SK-N-SH (cell line): Measurements from ENCODE around the gene RMC1. TPM values are rescaled to one million over a fixed set of nuclear protein-coding genes. Genes with fewer than 3 reads are reported as not detected.
"Not testable (repeated sequence)": the region's sequence is repeated elsewhere in the genome, so short reads cannot be mapped to it uniquely, and the experiment has no call there.

ENCODE experiments used
- CTCF ChIA-PET: fragments of 300-600, 350-600 bp; formaldehyde crosslinking; extraction: SDS; loops from one replicate; lab custom pipeline; 2021; lab: Yijun Ruan, JAX
- POLR2A ChIA-PET: fragments of 350-600 bp; sonication (Branson Sonifier 250); formaldehyde crosslinking; extraction: SDS; loops from one replicate; lab custom pipeline; 2020; ENCODE audit warnings: antibody characterized with exemption, inconsistent platforms; lab: Yijun Ruan, JAX
- DNase-seq: peaks from one replicate; pipeline ENCODE4 v3.0.0; 2012
- H2AFZ ChIP-seq: fragments of 200-600 bp; sonication (generic); 2 replicates; pipeline ENCODE4 v1.8.1; 2016; ENCODE audit warnings: antibody characterized with exemption, mild to moderate bottlenecking, low read depth
- H3F3A ChIP-seq: fragments of 200-600 bp; sonication (generic); replicated peaks from 2 replicates; pipeline ENCODE3; 2016; ENCODE audit warnings: antibody characterized with exemption, mild to moderate bottlenecking; ENCODE audit not compliant: insufficient read depth
- H3K27ac ChIP-seq, 2 experiments: fragments of 200-500 bp in 1 of 2; fragments of 200-600 bp in 1 of 2; sonication (Bioruptor generic) in 1 of 2; sonication (generic), shearing (Covaris generic) in 1 of 2; 2 replicates each; pipeline versions ENCODE4 v1.5.1 to v1.6.1; 2014 to 2016; ENCODE audit warnings: low read depth in 2 of 2, inconsistent platforms in 1 of 2, low read length in 1 of 2, mild to moderate bottlenecking in 1 of 2, mixed read lengths in 1 of 2
- H3K27me3 ChIP-seq: fragments of 200-600 bp; sonication (generic), shearing (Covaris generic); 2 replicates; pipeline ENCODE4 v1.6.1; 2016; ENCODE audit warnings: mixed run types; ENCODE audit not compliant: insufficient read depth
- H3K36me3 ChIP-seq, 2 experiments: fragments of 200-500 bp in 1 of 2; fragments of 200-600 bp in 1 of 2; sonication (Bioruptor generic) in 1 of 2; sonication (generic) in 1 of 2; replicated peaks in 1 of 2; 2 replicates each; pipeline versions ENCODE3 to v1.5.1; 2014 to 2016; ENCODE audit warnings: low read length in 1 of 2, mild to moderate bottlenecking in 1 of 2; ENCODE audit not compliant: insufficient read depth in 2 of 2, control insufficient read depth in 1 of 2
- H3K4me1 ChIP-seq, 2 experiments: fragments of 200-500 bp in 1 of 2; fragments of 200-600 bp in 1 of 2; sonication (Bioruptor generic) in 1 of 2; sonication (generic), shearing (Covaris generic) in 1 of 2; 2 replicates each; pipeline versions ENCODE4 v1.5.1 to v1.6.1; 2014 to 2016; ENCODE audit warnings: low read depth in 1 of 2, low read length in 1 of 2, mixed run types in 1 of 2; ENCODE audit not compliant: insufficient read depth in 2 of 2, control insufficient read depth in 1 of 2
- H3K4me2 ChIP-seq: fragments of 200-600 bp; sonication (generic), shearing (Covaris generic); 2 replicates; pipeline ENCODE4 v1.6.1; 2017; ENCODE audit warnings: mixed run types
- H3K4me3 ChIP-seq, 2 experiments: fragments of 200-500 bp in 1 of 2; fragments of 200-600 bp in 1 of 2; sonication (Bioruptor generic) in 1 of 2; sonication (generic), shearing (Covaris generic) in 1 of 2; 2 replicates each; pipeline versions ENCODE4 v1.5.1 to v1.8.1; 2014 to 2016; ENCODE audit warnings: low read depth in 2 of 2, inconsistent platforms in 1 of 2, low read length in 1 of 2, mild to moderate bottlenecking in 1 of 2, mixed read lengths in 1 of 2, moderate library complexity in 1 of 2
- H3K79me2 ChIP-seq: fragments of 200-600 bp; sonication (generic); 2 replicates; pipeline ENCODE4 v1.8.1; 2017; ENCODE audit warnings: mild to moderate bottlenecking; ENCODE audit not compliant: insufficient read depth
- H3K9ac ChIP-seq: fragments of 200-600 bp; sonication (generic); 2 replicates; pipeline ENCODE4 v1.6.1; 2017; ENCODE audit warnings: mixed run types
- H3K9me2 ChIP-seq: fragments of 200-600 bp; sonication (generic); 2 replicates; pipeline ENCODE4 v1.6.1; 2017; ENCODE audit warnings: mixed run types
- H3K9me3 ChIP-seq: fragments of 200-600 bp; sonication (generic); 2 replicates; pipeline ENCODE4 v1.6.1; 2017; ENCODE audit warnings: mixed run types, mild to moderate bottlenecking, moderate library complexity
- H4K20me1 ChIP-seq: fragments of 200-600 bp; sonication (generic); 2 replicates; pipeline ENCODE4 v1.6.1; 2017; ENCODE audit warnings: mild to moderate bottlenecking, mixed run types; ENCODE audit not compliant: insufficient read depth
- EP300 ChIP-seq, 2 experiments: IDR thresholded peaks; 2 replicates each; pipeline versions ENCODE4 v1.4.0 to v1.6.1; 2012; ENCODE audit warnings: borderline replicate concordance in 1 of 2, low read depth in 1 of 2, low read length in 1 of 2
- FOXJ3 ChIP-seq: sonication (generic); formaldehyde crosslinking; IDR thresholded peaks from 2 replicates; pipeline ENCODE4 v1.5.1; 2020; ENCODE audit warnings: mild to moderate bottlenecking, missing genetic modification reagents
- GABPA ChIP-seq: IDR thresholded peaks from 2 replicates; pipeline ENCODE4 v1.4.0; 2012; ENCODE audit warnings: low read depth, mild to moderate bottlenecking
- GATA2 ChIP-seq: sonication (generic); formaldehyde crosslinking; IDR thresholded peaks from 2 replicates; pipeline ENCODE4 v1.5.0; 2020; ENCODE audit warnings: mild to moderate bottlenecking, missing genetic modification reagents
- MXI1 ChIP-seq: IDR thresholded peaks from 2 replicates; pipeline ENCODE4 v1.6.1; 2012; ENCODE audit warnings: mild to moderate bottlenecking, low read depth, low read length, improper control_type of control experiment
- NFIC ChIP-seq: IDR thresholded peaks from 2 replicates; pipeline ENCODE4 v1.4.0; 2012; ENCODE audit warnings: borderline replicate concordance
- REST ChIP-seq: IDR thresholded peaks from 2 replicates; pipeline ENCODE4 v1.6.1; 2012; ENCODE audit warnings: mild to moderate bottlenecking, low read depth, low read length, moderate library complexity
- RFX5 ChIP-seq: IDR thresholded peaks from 2 replicates; pipeline ENCODE4 v1.6.1; 2012; ENCODE audit warnings: mild to moderate bottlenecking, improper control_type of control experiment, low read length
- RXRA ChIP-seq: IDR thresholded peaks from 2 replicates; pipeline ENCODE4 v1.4.0; 2012; ENCODE audit warnings: low read depth, mild to moderate bottlenecking, borderline replicate concordance
- SMC3 ChIP-seq: IDR thresholded peaks from 2 replicates; pipeline ENCODE4 v1.6.1; 2012; ENCODE audit warnings: low read depth, low read length, improper control_type of control experiment
- TEAD4 ChIP-seq: IDR thresholded peaks from 2 replicates; pipeline ENCODE4 v1.4.0; 2012; ENCODE audit warnings: mild to moderate bottlenecking, borderline replicate concordance; ENCODE audit not compliant: insufficient read depth
- WGBS: methylation state at CpG from one replicate; pipeline ENCODE4 v1.1.6; 2017; ENCODE audit warnings: low lambda C conversion rate; 5-methylcytosine and 5-hydroxymethylcytosine counted together
- polyA plus RNA-seq, 3 experiments: library from polyadenylated mRNA; depleted of rRNA; stranded (reverse); fragments of >200 nt; gene quantifications; 2 replicates each; pipeline ENCODE4 v1.2.3, GENCODE V29; 2012

Gene RMC1
- polyA plus RNA-seq, 1 of the 3 experiments (the other 2 are of a cell fraction) = 26.4 TPM

- TF ChIP-seq MXI1 (peak; percentile 45; the same call in 1 of the 2 replicates), TEAD4 (no peak), REST (no peak)
These were observed 71.4 kb downstream of the RMC1 start (continued) for GRCh38 chr18:23574611-23575308.

GRCh38 chr18:23575309-23575651 lies 72.0 kb downstream of the RMC1 start:
- no peak overlapping the region for H3K9ac ChIP-seq
- no peak for DNase-seq
- H3F3A ChIP-seq = no peaks in the 10 kb centered on the region
- POLR2A ChIA-PET = no interaction called here
- H3K36me3 ChIP-seq = peaks cover 0 to 4% of the 10 kb centered on the region in 2 experiments
- no peaks in the 10 kb centered on the region for H3K27me3 ChIP-seq
- H3K4me3 ChIP-seq = no peak overlapping the region; a peak in 1 of 4 replicates
- H3K4me1 ChIP-seq = peaks cover 0 to 12% of the 10 kb centered on the region in 2 experiments; a peak in 3 of 4 replicates
- no peaks in the 10 kb centered on the region for H3K9me3 ChIP-seq
- H3K4me2 ChIP-seq = no peak overlapping the region
- 96% methylated on average over 7 of the region's 7 CpGs for WGBS
- H3K9me2 ChIP-seq = no peaks in the 10 kb centered on the region
- peak overlapping the region in 1 of 2 experiments; percentile 61; a peak in 2 of 4 replicates for H3K27ac ChIP-seq
- H2AFZ ChIP-seq = no peak overlapping the region
- H3K79me2 ChIP-seq = peaks cover 34% of the 10 kb centered on the region; the same call in 1 of the 2 replicates
- no peak for TF ChIP-seq RXRA
- TF ChIP-seq SMC3 = no peak
- TF ChIP-seq RFX5 = no peak
- no peak for TF ChIP-seq GABPA
- no peak for TF ChIP-seq NFIC
- TF ChIP-seq FOXJ3 = no peak
- TF ChIP-seq EP300 (IDR thresholded peaks at IDR 0.05; ENCODE audit: borderline replicate concordance in 1 of 2, low read depth in 1 of 2, low read length in 1 of 2) = no peak
- TF ChIP-seq GATA2 = no peak
- peaks cover 6% of the 10 kb centered on the region; the same call in 1 of the 2 replicates for H4K20me1 ChIP-seq
- CTCF ChIA-PET = interaction anchor here (0.6 to 1.6 kb wide), 4 partner anchors 10 to 127 kb away, joined by 3 read pairs; no protein-coding TSS in a partner anchor

GRCh38 chr18:23577521-23577920 lies 74.2 kb downstream of the RMC1 start:
- H3K27ac ChIP-seq, H3K27me3 ChIP-seq, H3K4me2 ChIP-seq, H3F3A ChIP-seq, DNase-seq, CTCF ChIA-PET, H3K9ac ChIP-seq, H3K9me3 ChIP-seq, H3K4me3 ChIP-seq, POLR2A ChIA-PET, H2AFZ ChIP-seq, H3K9me2 ChIP-seq, H3K36me3 ChIP-seq: not testable (repeated sequence)
- WGBS = 96% methylated on average over 10 of the region's 24 CpGs
- Histone ChIP-seq H3K4me1 (peaks cover 0 to 12% of the 10 kb centered on the region in 2 experiments; a peak in 3 of 4 replicates), H4K20me1 (peaks cover 11% of the 10 kb centered on the region; the same call in 1 of the 2 replicates), H3K79me2 (peaks cover 49% of the 10 kb centered on the region; the same call in 1 of the 2 replicates)
